ENCODE measurements around the gene RBMX.
"Not testable (repeated sequence)": the region's sequence is repeated elsewhere in the genome, so short reads cannot be mapped to it uniquely, and the experiment has no call there.

RBMX gene

DNA sequence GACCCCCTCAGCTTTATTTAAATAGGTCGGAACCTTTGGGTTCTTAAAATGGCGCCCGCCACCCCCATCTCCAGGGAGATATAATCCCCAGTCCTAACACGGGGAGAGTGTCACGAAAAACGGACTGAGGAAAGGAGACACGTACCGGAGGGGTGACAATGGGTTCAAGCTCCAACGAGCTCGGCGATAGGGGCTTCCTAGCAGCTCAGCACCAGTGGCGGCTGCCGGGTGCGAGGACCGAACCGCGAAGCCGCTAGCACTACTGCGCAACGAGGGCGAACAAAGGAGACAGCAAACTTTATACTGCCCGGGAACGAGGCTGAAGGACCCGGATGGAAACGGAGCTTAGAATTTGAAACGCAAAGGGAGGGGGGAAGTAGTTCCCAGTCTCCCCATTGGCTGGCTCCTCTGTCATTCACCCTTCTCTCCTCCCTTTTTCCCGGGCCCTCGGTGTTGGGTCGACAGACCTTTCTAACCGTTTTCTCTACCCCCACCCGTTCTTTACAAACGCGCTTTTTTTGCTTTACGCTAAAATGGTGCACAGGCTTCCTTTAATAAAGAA is at the start of gene RBMX:
RBMX (minus strand) TSS at position 274 of the 562 bp plus-strand sequence. CDS start 1,298 bp downstream, outside the sequence.
- peak; percentile 73 for DNase-seq

- not testable (repeated sequence) for DNase-seq
Measured at GRCh38 chrX:136921438-136921837, 40.9 kb upstream of the RBMX start.

GRCh38 chrX:136920001-136920400 is 39.5 kb upstream of the RBMX start:
- DNase-seq = no peak

GRCh38 chrX:136916827-136917226 is 36.3 kb upstream of the RBMX start:
- DNase-seq = no peak

DNA sequence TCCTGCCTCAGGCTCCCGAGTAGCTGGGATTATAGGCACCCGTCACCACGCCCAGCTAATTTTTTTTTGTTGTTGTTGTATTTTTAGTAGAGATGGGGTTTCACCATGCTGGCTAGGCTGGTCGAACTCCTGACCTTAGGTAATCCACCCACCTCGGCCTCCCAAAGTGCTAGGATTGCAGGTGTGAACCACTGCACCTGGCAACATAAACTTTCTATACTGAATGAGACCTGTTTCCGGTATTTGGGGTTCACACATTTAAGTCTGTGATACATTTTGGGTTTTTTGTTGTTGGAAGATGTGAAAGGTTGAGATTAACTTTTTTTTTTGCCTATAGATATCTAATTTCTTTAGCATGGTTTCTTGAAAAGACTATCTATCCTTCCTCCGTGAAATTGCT is 31.1 kb upstream of the RBMX start:
- DNase-seq = not testable (repeated sequence)

DNA sequence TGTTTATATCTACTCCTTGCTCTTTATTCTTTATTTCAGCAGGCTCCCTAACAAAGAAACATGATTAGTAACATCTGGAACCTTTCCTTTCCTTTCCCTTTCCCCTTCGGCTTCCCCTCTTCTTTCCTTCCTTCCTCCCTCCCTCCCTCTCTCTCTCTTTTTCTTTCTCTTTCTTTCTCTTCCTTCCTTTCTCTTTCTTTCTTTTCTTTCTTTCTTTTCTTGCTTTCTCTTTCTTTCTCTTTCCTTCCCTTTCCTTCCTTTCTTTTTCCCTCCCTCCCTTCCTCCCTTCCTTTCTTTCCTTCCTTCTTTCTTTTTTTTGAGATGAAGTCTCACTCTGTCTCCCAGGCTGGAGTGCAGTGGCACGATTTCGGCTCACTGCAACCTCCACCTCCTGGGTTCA is 30.7 kb upstream of the RBMX start:
- no peak for DNase-seq

DNA sequence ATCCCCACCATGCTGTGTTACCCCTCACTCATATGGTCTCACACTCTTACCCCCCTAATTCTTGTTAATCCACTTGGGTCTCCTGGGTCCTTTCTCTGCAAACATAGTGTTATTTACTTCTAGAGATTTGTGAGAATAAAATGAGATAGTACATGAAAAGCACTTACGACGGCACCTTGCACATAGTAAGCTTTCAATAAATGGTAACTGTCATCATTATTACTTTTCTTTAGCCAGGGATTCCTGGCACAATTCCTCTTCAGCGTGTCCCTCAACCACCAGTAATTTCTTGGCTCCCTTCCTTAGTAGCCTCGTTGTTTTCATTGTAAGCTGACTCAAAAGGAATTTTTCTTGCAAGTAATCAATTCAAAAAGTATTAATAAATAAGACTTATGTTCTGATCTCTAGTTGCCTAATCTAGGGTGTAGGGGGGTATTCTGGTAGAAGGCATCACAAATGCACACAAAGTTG is 30.1 kb upstream of the RBMX start:
- no peak for DNase-seq

DNA sequence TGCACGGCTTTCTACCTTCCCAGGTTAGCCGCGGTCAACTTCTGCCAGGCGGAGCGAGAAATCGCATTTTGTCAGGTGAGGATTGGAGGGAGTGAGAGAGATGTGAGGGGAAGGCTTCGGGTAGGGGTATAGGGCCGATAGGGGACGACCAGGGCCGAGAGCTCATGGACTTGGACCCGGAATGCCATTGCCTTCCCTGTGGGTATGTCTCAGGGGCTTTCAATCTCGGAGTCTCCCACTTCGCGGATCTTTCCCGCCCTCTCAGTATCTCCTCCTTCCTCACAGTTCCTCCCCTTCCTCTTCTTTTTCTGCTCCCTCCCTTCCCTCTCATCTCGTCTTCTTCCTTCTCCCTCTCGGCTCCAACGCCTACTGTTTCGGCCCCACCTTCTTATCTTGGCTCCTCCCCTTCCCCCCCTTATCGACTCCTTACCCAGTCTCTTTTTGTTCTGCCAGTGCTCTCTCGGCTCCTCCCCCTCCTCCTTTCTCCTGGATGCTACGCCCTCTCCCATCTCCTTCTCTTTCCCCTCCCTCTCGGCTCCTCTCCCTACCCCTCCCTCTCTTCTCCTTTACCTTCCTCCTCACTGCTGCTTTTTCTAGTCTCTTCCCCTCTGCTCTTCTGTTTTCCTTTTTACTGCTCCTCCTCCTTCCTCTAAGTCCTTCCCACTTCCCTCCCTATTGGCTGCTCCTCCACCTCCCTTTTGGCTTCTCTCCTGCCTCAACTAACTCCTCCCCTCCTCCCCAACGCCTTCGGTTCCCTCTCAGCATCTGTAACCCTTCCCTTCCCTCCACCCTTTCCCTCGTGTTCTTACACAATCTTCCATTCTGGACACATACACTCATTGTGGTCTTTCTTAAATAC is 29.4 kb upstream of the RBMX start:
- DNase-seq = peak; percentile 82

DNA sequence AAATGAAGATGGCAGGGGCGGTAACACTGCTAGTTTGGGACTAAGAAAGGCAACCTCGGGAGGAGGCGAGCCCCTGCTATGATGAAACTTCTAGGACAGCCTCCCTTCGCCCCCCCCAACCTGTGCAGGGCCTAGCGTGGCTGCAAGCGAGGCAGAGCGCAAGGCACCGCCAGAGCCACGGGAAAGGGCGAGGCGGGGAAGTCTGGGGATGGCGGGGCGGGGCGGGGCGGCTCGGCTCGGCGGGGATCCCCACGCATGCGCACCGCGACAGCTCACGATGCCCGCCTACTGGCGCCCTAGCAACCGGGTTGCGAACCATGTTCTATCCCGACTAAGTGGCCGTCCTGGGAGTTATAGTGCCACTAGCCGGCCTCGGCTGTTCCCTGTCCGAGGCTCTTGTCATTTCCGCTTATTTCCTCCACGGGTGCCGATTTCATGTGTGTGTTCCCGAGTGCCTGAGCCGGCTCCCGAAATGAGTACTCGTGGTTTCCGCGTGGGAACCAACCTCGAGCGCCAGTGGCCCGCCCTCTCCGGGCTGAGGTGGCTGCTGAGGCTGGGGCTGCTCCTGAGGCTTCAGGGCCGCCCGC is 28.7 kb upstream of the RBMX start:
- DNase-seq = peak; percentile 36

- no peak for DNase-seq
Measured at GRCh38 chrX:136907621-136908020, 27.1 kb upstream of the RBMX start.

DNA sequence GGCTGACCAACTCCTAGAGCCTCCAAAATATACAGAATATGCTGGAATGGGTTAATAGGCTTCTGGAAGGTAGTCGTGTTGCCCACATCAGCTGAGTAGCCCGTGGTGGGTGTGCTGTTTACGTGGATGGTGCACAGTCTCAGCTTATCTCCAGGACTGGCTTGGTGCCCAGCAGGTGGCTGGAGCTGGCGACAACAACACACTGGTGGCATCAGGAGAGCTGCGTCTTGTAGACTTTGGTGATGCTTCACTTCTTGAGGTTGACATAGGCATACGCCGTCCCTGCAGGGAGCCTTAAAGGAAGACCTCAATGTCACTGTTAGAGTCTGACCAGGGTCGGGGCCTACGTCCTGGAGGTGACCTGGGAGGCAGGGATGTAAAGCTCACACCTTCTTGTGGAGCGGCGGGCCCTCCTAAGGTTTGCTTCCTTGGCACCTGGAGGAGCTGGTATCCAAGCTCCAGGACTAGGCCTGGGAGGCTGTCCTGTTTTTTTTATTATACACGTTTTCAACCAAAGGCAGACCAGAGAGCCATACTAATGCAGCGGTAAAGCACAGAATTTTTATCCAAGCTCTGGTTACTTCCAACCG is 26.5 kb upstream of the RBMX start:
- DNase-seq = no peak

GRCh38 chrX:136904067-136904466 is 23.5 kb upstream of the RBMX start:
- DNase-seq = not testable (repeated sequence)

DNA sequence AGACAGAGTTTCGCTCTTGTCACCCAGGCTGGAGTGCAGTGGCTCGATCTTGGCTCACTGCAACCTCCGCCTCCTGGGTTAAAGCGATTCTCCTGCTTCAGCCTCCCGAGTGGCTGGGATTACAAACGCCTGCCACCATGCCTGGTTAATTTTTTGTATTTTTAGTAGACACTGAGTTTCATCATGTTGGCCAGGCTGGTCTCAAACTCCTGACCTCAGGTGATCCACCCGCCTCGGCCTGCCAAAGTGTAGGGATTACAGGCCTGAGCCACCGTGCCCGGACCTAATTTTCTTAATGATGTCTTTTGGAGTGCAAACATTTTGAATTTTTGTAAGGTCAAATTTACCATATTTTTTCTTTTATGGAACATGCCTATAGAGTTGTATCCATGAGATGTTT is 19.5 kb upstream of the RBMX start:
- DNase-seq = not testable (repeated sequence)

DNA sequence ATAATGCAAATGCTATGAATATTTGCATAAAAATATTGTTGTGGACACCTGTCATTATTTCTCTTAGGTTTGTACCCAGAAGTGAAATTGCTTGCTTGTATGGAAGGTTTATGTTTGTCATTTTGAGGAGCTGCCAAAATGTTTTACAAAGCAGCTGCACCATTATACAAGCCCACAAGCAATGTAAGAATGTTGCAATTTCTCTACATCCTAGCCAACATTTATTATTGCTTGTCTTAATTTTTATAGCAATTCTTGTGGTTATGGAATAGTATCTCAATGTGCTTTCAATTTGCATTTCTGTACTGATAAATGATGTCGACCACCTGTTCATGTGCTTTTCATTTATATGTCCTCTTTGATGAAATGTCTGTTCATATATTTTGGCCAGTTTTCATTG is 18.7 kb upstream of the RBMX start:
- DNase-seq = no peak

DNA sequence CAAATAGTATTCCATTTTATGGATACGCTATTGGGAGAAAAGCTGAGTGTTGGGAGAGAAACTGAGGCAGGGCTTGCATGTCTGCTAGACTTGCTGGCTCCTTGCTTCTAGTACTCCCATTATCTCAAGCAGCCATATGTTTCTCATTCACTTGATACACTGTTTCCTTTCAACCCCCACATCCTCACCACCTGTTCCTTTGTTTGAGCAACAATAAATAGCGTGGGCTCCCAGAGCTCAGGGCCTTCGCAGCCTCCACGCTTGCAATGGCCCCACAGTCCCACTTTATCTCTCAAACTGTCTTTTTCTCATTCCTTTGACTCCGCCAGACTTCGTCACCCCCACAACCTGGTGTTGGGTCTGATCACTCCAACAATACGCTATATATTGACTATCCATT is 18.2 kb upstream of the RBMX start:
- not testable (repeated sequence) for DNase-seq

DNA sequence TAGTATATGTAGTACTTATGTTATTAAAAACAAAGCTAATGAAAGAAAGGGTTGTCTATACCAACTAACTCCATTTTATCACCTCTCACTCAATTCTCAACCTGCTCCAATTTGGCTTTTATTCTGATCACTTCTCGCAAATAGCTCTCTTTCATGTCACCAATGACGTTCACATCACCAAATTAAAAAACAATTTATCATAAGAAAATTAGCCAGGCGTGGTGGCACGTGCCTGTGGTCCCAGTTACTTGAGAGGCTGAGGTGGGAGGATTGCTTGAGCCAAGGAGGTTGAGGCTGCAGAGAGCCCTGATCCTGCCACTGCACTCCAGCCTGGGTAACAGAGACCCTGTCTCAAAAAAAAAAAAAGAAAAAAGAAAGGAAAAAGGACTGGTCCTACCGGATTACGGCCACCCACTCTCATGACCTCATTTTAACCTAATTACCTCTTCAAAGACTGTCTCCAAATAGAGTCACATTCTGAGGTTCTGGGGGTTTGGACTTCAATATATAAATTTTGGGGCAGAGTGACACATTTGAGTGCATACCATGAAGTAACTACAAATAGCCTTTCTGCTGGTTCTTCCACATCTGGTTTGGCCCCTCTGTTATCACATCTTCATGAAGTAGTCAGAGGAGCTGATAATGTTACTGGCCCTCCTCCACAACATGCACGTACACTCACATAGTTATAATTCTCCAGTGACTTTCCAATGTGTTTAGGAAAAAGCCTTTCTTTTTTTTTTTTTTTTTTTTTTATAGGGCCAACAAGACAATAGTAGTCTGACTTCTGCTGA is 15.8 kb upstream of the RBMX start:
- no peak for DNase-seq

GRCh38 chrX:136892412-136892811 is 11.9 kb upstream of the RBMX start:
- no peak for DNase-seq

- not testable (repeated sequence) for DNase-seq
Measured at GRCh38 chrX:136890596-136890995, 10.1 kb upstream of the RBMX start.

DNA sequence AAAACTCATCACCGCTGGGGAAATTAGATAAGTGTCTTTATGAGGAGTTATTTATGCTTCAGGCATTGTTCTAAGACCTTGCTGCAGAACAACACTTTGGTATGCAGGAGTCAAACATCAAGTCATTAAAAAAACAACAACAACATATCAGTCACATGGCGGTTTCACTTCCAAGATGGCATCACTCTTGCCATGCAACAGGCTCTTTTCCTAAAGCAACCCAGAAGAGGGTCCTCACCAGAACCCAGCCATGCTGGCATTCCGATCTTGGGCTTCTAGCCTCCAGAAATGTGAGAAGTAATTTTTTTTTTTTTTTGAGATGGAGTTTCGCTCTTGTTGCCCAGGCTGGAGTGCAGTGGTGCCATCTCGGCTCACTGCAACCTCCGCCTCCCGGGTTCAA is 8.7 kb upstream of the RBMX start:
- no peak for DNase-seq

DNA sequence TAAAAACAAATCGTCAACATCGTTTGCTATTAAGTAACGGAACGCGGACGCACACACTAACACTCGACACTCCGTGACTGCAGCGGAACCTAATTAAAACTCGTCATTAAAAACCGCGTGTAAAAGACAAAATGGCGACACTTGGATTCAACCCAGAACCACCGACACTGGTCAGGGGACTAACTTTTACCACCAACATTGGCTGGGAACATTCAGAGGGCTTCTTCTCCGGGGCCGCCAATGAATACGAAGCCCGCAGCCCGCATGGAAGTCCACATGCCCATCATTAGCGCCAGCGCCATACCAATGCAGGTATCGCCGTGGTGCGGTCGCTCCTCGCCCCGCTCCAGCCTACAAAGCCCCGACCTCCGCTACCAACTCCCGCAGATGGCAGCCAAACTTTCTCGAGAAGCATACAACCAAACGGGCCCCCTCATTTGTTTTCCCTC is 498 bp downstream of the RBMX start:
- DNase-seq = no peak

GRCh38 chrX:136879001-136879687 is 1.4 kb downstream of the RBMX start:
- DNase-seq = no peak

GRCh38 chrX:136878423-136878822 is 2.1 kb downstream of the RBMX start:
- no peak for DNase-seq
